IMR-90 (cell line): Measurements from ENCODE around the gene OPRL1.

Experiments used
- BHLHE40 ChIP-seq: fragments of 150-350 bp; IDR thresholded peaks from 2 replicates; pipeline ENCODE4 v1.6.1; 2016; ENCODE audit warnings: mild to moderate bottlenecking, low read depth, low read length
- CEBPB ChIP-seq: IDR thresholded peaks from 2 replicates; pipeline ENCODE4 v1.6.1; 2012; ENCODE audit warnings: low read depth, low read length, improper control_type of control experiment
- MAZ ChIP-seq: IDR thresholded peaks from 2 replicates; pipeline ENCODE4 v1.6.1; 2012; ENCODE audit warnings: low read depth, mild to moderate bottlenecking, low read length, improper control_type of control experiment, moderate library complexity, borderline replicate concordance
- POLR2A ChIP-seq: IDR thresholded peaks from 2 replicates; pipeline ENCODE4 v1.6.1; 2012; ENCODE audit warnings: mild to moderate bottlenecking, low read depth, low read length
- RAD21 ChIP-seq: IDR thresholded peaks from 2 replicates; pipeline ENCODE4 v1.6.1; 2012; ENCODE audit warnings: low read length, improper control_type of control experiment
- RFX5 ChIP-seq: IDR thresholded peaks from 2 replicates; pipeline ENCODE4 v1.8.0; 2012; ENCODE audit warnings: low read depth, mild to moderate bottlenecking, low read length, moderate library complexity
- TF ChIP-seq, protein P1 (sequence below): conservative IDR thresholded peaks from 2 replicates; pipeline ENCODE4 v1.5.1; 2012; ENCODE audit warnings: mild to moderate bottlenecking, low read depth, low read length, improper control_type of control experiment

GRCh38 chr20:64069614-64070243, 10.2 kb upstream of the OPRL1 start:
- TF ChIP-seq, protein P1, sequence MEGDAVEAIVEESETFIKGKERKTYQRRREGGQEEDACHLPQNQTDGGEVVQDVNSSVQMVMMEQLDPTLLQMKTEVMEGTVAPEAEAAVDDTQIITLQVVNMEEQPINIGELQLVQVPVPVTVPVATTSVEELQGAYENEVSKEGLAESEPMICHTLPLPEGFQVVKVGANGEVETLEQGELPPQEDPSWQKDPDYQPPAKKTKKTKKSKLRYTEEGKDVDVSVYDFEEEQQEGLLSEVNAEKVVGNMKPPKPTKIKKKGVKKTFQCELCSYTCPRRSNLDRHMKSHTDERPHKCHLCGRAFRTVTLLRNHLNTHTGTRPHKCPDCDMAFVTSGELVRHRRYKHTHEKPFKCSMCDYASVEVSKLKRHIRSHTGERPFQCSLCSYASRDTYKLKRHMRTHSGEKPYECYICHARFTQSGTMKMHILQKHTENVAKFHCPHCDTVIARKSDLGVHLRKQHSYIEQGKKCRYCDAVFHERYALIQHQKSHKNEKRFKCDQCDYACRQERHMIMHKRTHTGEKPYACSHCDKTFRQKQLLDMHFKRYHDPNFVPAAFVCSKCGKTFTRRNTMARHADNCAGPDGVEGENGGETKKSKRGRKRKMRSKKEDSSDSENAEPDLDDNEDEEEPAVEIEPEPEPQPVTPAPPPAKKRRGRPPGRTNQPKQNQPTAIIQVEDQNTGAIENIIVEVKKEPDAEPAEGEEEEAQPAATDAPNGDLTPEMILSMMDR, result peak; percentile 60
- TF ChIP-seq RFX5 (no peak), MAZ (no peak), CEBPB (no peak), POLR2A (no peak), BHLHE40 (no peak), RAD21 (peak; percentile 34)
